HepG2 (cell line): ENCODE measurements around the gene TGM6. TPM values are rescaled to one million over a fixed set of nuclear protein-coding genes. Genes with fewer than 3 reads are reported as not detected.

Experiments used
- ATAC-seq: fragments of 200-7000 bp; cut with Tn5 transposase; 3 replicates; pipeline ENCODE4 v1.9.1; 2020; ENCODE audit warnings: mild to moderate bottlenecking, moderate library complexity
- BruUV-seq: library from RNA; stranded (reverse); fragments of 400-500 nt; replicated peaks from 2 replicates; lab custom pipeline; 2021; lab: Mats Ljungman, UMichigan
- CTCF ChIA-PET: fragments of 300-600 bp; formaldehyde crosslinking; extraction: SDS; loops from one replicate; lab custom pipeline; 2021; ENCODE audit warnings: low total read pairs, inconsistent platforms, low intra/inter-chr PET ratio; lab: Yijun Ruan, JAX
- POLR2A ChIA-PET: fragments of 350-600 bp; sonication (Branson Sonifier 250); formaldehyde crosslinking; loops from one replicate; lab custom pipeline; 2020; ENCODE audit warnings: antibody characterized with exemption, inconsistent platforms; lab: Yijun Ruan, JAX
- DNase-seq: peaks from one replicate; pipeline ENCODE4 v3.0.0-alpha.2; 2015; ENCODE audit warnings: low spot score
- FAIRE-seq: peaks from 3 replicates; lab custom pipeline; 2011; peaks lifted over from hg19 to GRCh38; lab: Jason Lieb, UNC
- H2AFZ ChIP-seq: one replicate; pipeline ENCODE4 v1.6.1; 2011; ENCODE audit warnings: low read length, inconsistent platforms
- H3K27ac ChIP-seq: fragments of 300-600 bp; 3 replicates; pipeline ENCODE4 v1.8.0; 2011; ENCODE audit warnings: mixed run types, mild to moderate bottlenecking, mixed read lengths, low read length, inconsistent platforms; ENCODE audit not compliant: insufficient read depth; ENCODE audit errors: extremely low read length
- H3K27me3 ChIP-seq, 2 experiments: fragments of 200-600 bp in 1 of 2; 2 replicates in 1 of 2; 3 replicates in 1 of 2; pipeline versions ENCODE4 v1.6.0 to v1.8.0; 2011; ENCODE audit warnings: low read length in 2 of 2, mild to moderate bottlenecking in 2 of 2, moderate library complexity in 2 of 2, inconsistent platforms in 1 of 2; ENCODE audit not compliant: insufficient read depth in 2 of 2, control insufficient read depth in 1 of 2
- H3K36me3 ChIP-seq, 2 experiments: fragments of 200-600 bp in 1 of 2; replicated peaks in 1 of 2; 2 replicates in 1 of 2; 3 replicates in 1 of 2; pipeline versions ENCODE4 v1.5.1 to v1.8.0; 2011; ENCODE audit warnings: low read length in 2 of 2, inconsistent platforms in 1 of 2; ENCODE audit not compliant: insufficient read depth in 2 of 2, control insufficient read depth in 1 of 2
- H3K4me1 ChIP-seq: 2 replicates; pipeline ENCODE4 v1.5.1; 2012; ENCODE audit warnings: low read length, inconsistent platforms; ENCODE audit not compliant: insufficient read depth
- H3K4me2 ChIP-seq: 2 replicates; pipeline ENCODE4 v1.6.0; 2011; ENCODE audit warnings: low read depth, low read length, inconsistent platforms
- H3K4me3 ChIP-seq, 3 experiments: fragments of 200-600 bp in 1 of 3; sonication (generic), shearing (Covaris generic) in 1 of 3; replicated peaks in 1 of 3; 2 replicates each; pipeline ENCODE4 v1.5.1; 2011 to 2016; ENCODE audit warnings: low read length in 3 of 3, inconsistent platforms in 2 of 3, low read depth in 2 of 3, mild to moderate bottlenecking in 2 of 3, control low read depth in 1 of 3, mixed read lengths in 1 of 3; ENCODE audit not compliant: insufficient read depth in 1 of 3
- H3K79me2 ChIP-seq: one replicate; pipeline ENCODE4 v1.6.1; 2011; ENCODE audit warnings: low read length, inconsistent platforms; ENCODE audit not compliant: insufficient read depth
- H3K9ac ChIP-seq: 2 replicates; pipeline ENCODE4 v1.6.0; 2011; ENCODE audit warnings: mild to moderate bottlenecking, low read depth, low read length, inconsistent platforms; ENCODE audit not compliant: insufficient read depth
- H3K9me3 ChIP-seq: 2 replicates; pipeline ENCODE4 v1.5.1; 2012; ENCODE audit warnings: mild to moderate bottlenecking, low read length
- H4K20me1 ChIP-seq: 2 replicates; pipeline ENCODE4 v1.6.0; 2011; ENCODE audit warnings: inconsistent platforms, mild to moderate bottlenecking, low read length, moderate library complexity; ENCODE audit not compliant: insufficient read depth
- ATF3 ChIP-seq: sonication (generic); formaldehyde crosslinking; IDR thresholded peaks from 2 replicates; pipeline ENCODE4 v1.4.0; 2020; ENCODE audit warnings: missing genetic modification reagents
- CHCHD3 ChIP-seq: sonication (generic); formaldehyde crosslinking; IDR thresholded peaks from 2 replicates; pipeline ENCODE4 v1.8.0; 2022; ENCODE audit warnings: mild to moderate bottlenecking, missing genetic modification reagents, moderate library complexity
- MAZ ChIP-seq, 2 experiments: sonication (generic) in 1 of 2; formaldehyde crosslinking in 1 of 2; IDR thresholded peaks; 2 replicates each; pipeline versions ENCODE4 v1.5.0 to v1.6.1; 2012 to 2020; ENCODE audit warnings: low read depth in 2 of 2, mild to moderate bottlenecking in 2 of 2, borderline replicate concordance in 1 of 2, improper control_type of control experiment in 1 of 2, low read length in 1 of 2, missing genetic modification reagents in 1 of 2, moderate library complexity in 1 of 2
- NCOA1 ChIP-seq: sonication (generic); formaldehyde crosslinking; IDR thresholded peaks from 2 replicates; pipeline ENCODE4 v1.9.0; 2021; ENCODE audit warnings: missing genetic modification reagents
- NR2F1 ChIP-seq, 2 experiments: fragments of 450-650 bp in 1 of 2; formaldehyde crosslinking in 1 of 2; IDR thresholded peaks; 2 replicates each; pipeline versions ENCODE4 v1.5.0 to v1.6.1; 2016 to 2020; ENCODE audit warnings: mild to moderate bottlenecking in 1 of 2, missing compliant biosample characterization in 1 of 2, missing genetic modification reagents in 1 of 2, moderate library complexity in 1 of 2
- PITX1 ChIP-seq: sonication (generic); formaldehyde crosslinking; IDR thresholded peaks from 2 replicates; pipeline ENCODE4 v1.5.1; 2020; ENCODE audit warnings: mild to moderate bottlenecking, missing genetic modification reagents
- SMAD3 ChIP-seq: sonication (generic); formaldehyde crosslinking; IDR thresholded peaks from 2 replicates; pipeline ENCODE4 v1.4.0; 2020; ENCODE audit warnings: missing genetic modification reagents
- SMARCC2 ChIP-seq: fragments of 450-650 bp; IDR thresholded peaks from 2 replicates; pipeline ENCODE4 v1.6.1; 2017; ENCODE audit warnings: antibody characterized with exemption, mild to moderate bottlenecking
- YY1 ChIP-seq: IDR thresholded peaks from 2 replicates; pipeline ENCODE4 v1.6.1; 2011; ENCODE audit warnings: low read length, low read depth, moderate library complexity, mild to moderate bottlenecking; ENCODE audit not compliant: insufficient read depth, insufficient replicate concordance
- ZNF382 ChIP-seq: sonication (generic); formaldehyde crosslinking; IDR thresholded peaks from 2 replicates; pipeline ENCODE4 v1.5.0; 2020; ENCODE audit warnings: missing genetic modification reagents, mild to moderate bottlenecking, borderline replicate concordance
- ZNF572 ChIP-seq: sonication (generic); formaldehyde crosslinking; IDR thresholded peaks from 2 replicates; pipeline ENCODE4 v1.5.1; 2020; ENCODE audit warnings: mild to moderate bottlenecking, missing genetic modification reagents
- ZNF615 ChIP-seq: sonication (generic); formaldehyde crosslinking; IDR thresholded peaks from 2 replicates; pipeline ENCODE4 v1.5.0; 2020; ENCODE audit warnings: mild to moderate bottlenecking, missing genetic modification reagents, borderline replicate concordance
- ZNF644 ChIP-seq: IDR thresholded peaks from 2 replicates; pipeline ENCODE4 v1.6.1; 2016; ENCODE audit warnings: low read depth
- ZXDC ChIP-seq: sonication (generic); formaldehyde crosslinking; IDR thresholded peaks from 2 replicates; pipeline ENCODE4 v1.5.0; 2020; ENCODE audit warnings: mild to moderate bottlenecking, missing genetic modification reagents
- WGBS: methylation state at CpG from one replicate; pipeline ENCODE4 v1.1.6; 2017; ENCODE audit warnings: low lambda C conversion rate; 5-methylcytosine and 5-hydroxymethylcytosine counted together
- in situ Hi-C: cut with HindIII; loops from 2 replicates; pipeline ENCODE4 v1.10.0; 2017; ENCODE audit warnings: low pct_unique_long_range_greater_than_20kb; ENCODE audit not compliant: extremely low pct_ligation_motif_present
- intact Hi-C: fragments of 100-400 bp; cut with micrococcal nuclease; formaldehyde crosslinking; loops from one replicate; pipeline ENCODE4 v1.10.0; 2022; ENCODE audit not compliant: unreplicated experiment
- polyA plus RNA-seq, 8 experiments: library from polyadenylated mRNA; depleted of rRNA in 3 of 8; stranded (reverse) in 7 of 8; unstranded in 1 of 8; fragments of >200 nt; fragmentation: Illumina TruSeq in 4 of 8; extraction: Trizol in 4 of 8; gene quantifications; 2 replicates each; pipeline versions ENCODE4 v1.2.1 to v1.2.3, GENCODE V29; 2011 to 2016; ENCODE audit warnings: low read depth in 4 of 8, missing spikeins in 1 of 8, mixed read lengths in 1 of 8; ENCODE audit not compliant: insufficient read depth in 1 of 8
- total RNA-seq, 5 experiments: library from RNA; depleted of rRNA; stranded (reverse); fragments of >200 nt; fragmentation: Illumina TruSeq; extraction: Trizol; gene quantifications; 2 replicates each; pipeline ENCODE4 v1.2.3, GENCODE V29; 2016; ENCODE audit warnings: low read depth in 1 of 5
- TF ChIP-seq, protein P1 (sequence below): sonication (generic); formaldehyde crosslinking; IDR thresholded peaks from 2 replicates; pipeline ENCODE4 v1.4.0; 2020; ENCODE audit warnings: missing genetic modification reagents
- TF ChIP-seq, protein P2 (sequence below): sonication (generic); formaldehyde crosslinking; IDR thresholded peaks from 2 replicates; pipeline ENCODE4 v1.4.0; 2020; ENCODE audit warnings: mild to moderate bottlenecking, missing genetic modification reagents
- TF ChIP-seq, protein P3 (sequence below): IDR thresholded peaks from 2 replicates; pipeline ENCODE4 v1.6.1; 2016
- TF ChIP-seq, protein P4 (sequence below): sonication (generic); formaldehyde crosslinking; IDR thresholded peaks from 2 replicates; pipeline ENCODE4 v1.4.0; 2020; ENCODE audit warnings: mild to moderate bottlenecking, missing genetic modification reagents
- TF ChIP-seq, protein P5 (sequence below): sonication (generic); formaldehyde crosslinking; conservative IDR thresholded peaks from 2 replicates; pipeline ENCODE4 v1.4.0; 2020; ENCODE audit warnings: missing genetic modification reagents

Gene TGM6
- total and polyA plus RNA-seq, 2 of the 13 experiments (the other 11 are each of a cell fraction or from before 2014, with no cell fraction given) = not detected

DNA sequence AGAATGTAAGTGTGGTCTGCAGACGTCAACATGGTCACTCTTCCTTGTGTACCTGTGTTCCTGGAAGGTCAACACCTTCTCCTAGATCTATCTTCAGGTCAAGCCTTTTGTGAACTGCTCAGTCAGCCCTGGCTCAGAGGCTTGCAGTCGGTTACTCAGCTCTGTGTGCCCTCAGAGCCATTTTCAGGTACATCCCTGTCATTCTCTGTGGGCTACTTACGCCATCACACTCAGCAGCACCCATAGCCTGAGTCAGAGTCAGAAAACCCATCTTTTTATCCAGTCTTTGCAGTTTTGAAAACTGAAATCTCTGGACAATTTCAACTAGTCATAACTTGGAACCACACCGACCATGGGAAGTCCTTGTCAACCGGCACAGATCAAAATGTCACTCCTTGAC is 49.6 kb upstream of the TGM6 start:
- Histone ChIP-seq H3K4me1 (no peaks in the 10 kb centered on the region), H3K36me3 (no peaks in the 10 kb centered on the region), H3K4me2 (no peak overlapping the region), H3K4me3 (no peak overlapping the region), H4K20me1 (no peaks in the 10 kb centered on the region), H3K27me3 (peaks cover 3 to 24% of the 10 kb centered on the region in 2 experiments; a peak in 3 of 5 replicates), H3K9ac (no peak overlapping the region), H3K9me3 (no peaks in the 10 kb centered on the region), H2AFZ (no peak overlapping the region), H3K79me2 (no peaks in the 10 kb centered on the region), H3K27ac (no peak overlapping the region)
- DNase-seq (no peak), ATAC-seq (no peak), FAIRE-seq (no peak)
- BruUV-seq = no TSS peak
- 33% methylated on average over 5 of the region's 5 CpGs for WGBS
- intact Hi-C loops = no loop called here
- CTCF ChIA-PET = no interaction called here
- in situ Hi-C loops = no loop called here
- POLR2A ChIA-PET = no interaction called here
- no peak for TF ChIP-seq ZNF615 (CRISPR knock-in tag)
- no peak for TF ChIP-seq PITX1 (CRISPR knock-in tag)
- TF ChIP-seq ZXDC (CRISPR knock-in tag) = no peak
- no peak for TF ChIP-seq NCOA1 (CRISPR knock-in tag)
- no peak for TF ChIP-seq NR2F1 (CRISPR knock-in tag; IDR thresholded peaks at IDR 0.05)
- TF ChIP-seq ZNF572 (CRISPR knock-in tag) = no peak
- TF ChIP-seq, protein P1, sequence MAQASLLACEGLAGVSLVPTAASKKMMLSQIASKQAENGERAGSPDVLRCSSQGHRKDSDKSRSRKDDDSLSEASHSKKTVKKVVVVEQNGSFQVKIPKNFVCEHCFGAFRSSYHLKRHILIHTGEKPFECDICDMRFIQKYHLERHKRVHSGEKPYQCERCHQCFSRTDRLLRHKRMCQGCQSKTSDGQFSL (CRISPR knock-in tag) = no peak
- TF ChIP-seq, protein P2, sequence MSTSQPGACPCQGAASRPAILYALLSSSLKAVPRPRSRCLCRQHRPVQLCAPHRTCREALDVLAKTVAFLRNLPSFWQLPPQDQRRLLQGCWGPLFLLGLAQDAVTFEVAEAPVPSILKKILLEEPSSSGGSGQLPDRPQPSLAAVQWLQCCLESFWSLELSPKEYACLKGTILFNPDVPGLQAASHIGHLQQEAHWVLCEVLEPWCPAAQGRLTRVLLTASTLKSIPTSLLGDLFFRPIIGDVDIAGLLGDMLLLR (CRISPR knock-in tag) = no peak
- TF ChIP-seq SMAD3 (CRISPR knock-in tag) = no peak
- TF ChIP-seq ZNF644 (CRISPR knock-in tag) = no peak
- TF ChIP-seq YY1 = no peak
- TF ChIP-seq CHCHD3 (CRISPR knock-in tag) = no peak
- no peak for TF ChIP-seq MAZ (IDR thresholded peaks at IDR 0.05; ENCODE audit: borderline replicate concordance, low read depth, low read length)
- TF ChIP-seq MAZ (CRISPR knock-in tag; IDR thresholded peaks at IDR 0.05; ENCODE audit: low read depth) = no peak
- TF ChIP-seq, protein P3, sequence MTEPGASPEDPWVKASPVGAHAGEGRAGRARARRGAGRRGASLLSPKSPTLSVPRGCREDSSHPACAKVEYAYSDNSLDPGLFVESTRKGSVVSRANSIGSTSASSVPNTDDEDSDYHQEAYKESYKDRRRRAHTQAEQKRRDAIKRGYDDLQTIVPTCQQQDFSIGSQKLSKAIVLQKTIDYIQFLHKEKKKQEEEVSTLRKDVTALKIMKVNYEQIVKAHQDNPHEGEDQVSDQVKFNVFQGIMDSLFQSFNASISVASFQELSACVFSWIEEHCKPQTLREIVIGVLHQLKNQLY (CRISPR knock-in tag) = no peak
- TF ChIP-seq ATF3 (CRISPR knock-in tag) = no peak
- TF ChIP-seq ZNF382 = no peak
- TF ChIP-seq, protein P4, sequence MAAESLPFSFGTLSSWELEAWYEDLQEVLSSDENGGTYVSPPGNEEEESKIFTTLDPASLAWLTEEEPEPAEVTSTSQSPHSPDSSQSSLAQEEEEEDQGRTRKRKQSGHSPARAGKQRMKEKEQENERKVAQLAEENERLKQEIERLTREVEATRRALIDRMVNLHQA (CRISPR knock-in tag) = no peak
- no peak for TF ChIP-seq SMARCC2
- TF ChIP-seq, protein P5, sequence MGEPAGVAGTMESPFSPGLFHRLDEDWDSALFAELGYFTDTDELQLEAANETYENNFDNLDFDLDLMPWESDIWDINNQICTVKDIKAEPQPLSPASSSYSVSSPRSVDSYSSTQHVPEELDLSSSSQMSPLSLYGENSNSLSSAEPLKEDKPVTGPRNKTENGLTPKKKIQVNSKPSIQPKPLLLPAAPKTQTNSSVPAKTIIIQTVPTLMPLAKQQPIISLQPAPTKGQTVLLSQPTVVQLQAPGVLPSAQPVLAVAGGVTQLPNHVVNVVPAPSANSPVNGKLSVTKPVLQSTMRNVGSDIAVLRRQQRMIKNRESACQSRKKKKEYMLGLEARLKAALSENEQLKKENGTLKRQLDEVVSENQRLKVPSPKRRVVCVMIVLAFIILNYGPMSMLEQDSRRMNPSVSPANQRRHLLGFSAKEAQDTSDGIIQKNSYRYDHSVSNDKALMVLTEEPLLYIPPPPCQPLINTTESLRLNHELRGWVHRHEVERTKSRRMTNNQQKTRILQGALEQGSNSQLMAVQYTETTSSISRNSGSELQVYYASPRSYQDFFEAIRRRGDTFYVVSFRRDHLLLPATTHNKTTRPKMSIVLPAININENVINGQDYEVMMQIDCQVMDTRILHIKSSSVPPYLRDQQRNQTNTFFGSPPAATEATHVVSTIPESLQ (CRISPR knock-in tag) = no peak
